Vagina (tissue), 2 donors: ENCODE data around the gene CRABP1.

Source experiments
- CTCF ChIP-seq, 3 experiments: fragments of 450-650 bp in 2 of 3; fragments of 200-600 bp in 1 of 3; sonication (generic) in 1 of 3; IDR thresholded peaks; one replicate each; pipeline ENCODE4 v1.5.1; 2017 to 2019; ENCODE audit warnings: antibody characterized with exemption in 3 of 3, mild to moderate bottlenecking in 2 of 3, moderate library complexity in 2 of 3
- POLR2A ChIP-seq, 2 donors: fragments of 450-650 bp; IDR thresholded peaks; one replicate each; pipeline ENCODE4 v1.6.1; 2017; ENCODE audit warnings: antibody characterized with exemption in 2 of 2, mild to moderate bottlenecking in 2 of 2, moderate library complexity in 2 of 2
- POLR2AphosphoS5 ChIP-seq, 2 donors: sonication (generic); formaldehyde crosslinking; IDR thresholded peaks; one replicate each; pipeline ENCODE4 v1.9.0; 2017; ENCODE audit warnings: antibody characterized with exemption in 2 of 2, mild to moderate bottlenecking in 2 of 2, low read depth in 1 of 2; ENCODE audit not compliant: insufficient read depth in 1 of 2

GRCh38 chr15:78347586-78348543 lies 7.7 kb downstream of the CRABP1 start:
- TF ChIP-seq POLR2A (IDR thresholded peaks at IDR 0.05) (no peak), CTCF (IDR thresholded peaks at IDR 0.05) (no peak), POLR2AphosphoS5 (IDR thresholded peaks at IDR 0.05; ENCODE audit: insufficient read depth in 1 of 2, low read depth in 1 of 2) (no peak)
